ENCODE data around the gene EID1. TPM values are rescaled to one million over a fixed set of nuclear protein-coding genes. Genes with fewer than 3 reads are reported as not detected.

The EID1 gene
- total and polyA plus RNA-seq, 2 donors (not counting 3 experiments of a cell fraction or from before 2014, with no cell fraction given) = 146 to 155 TPM

GRCh38 chr15:48865370-48866079, 12.4 kb upstream of the EID1 start:
- Histone ChIP-seq H3K27me3 (ENCODE audit: control insufficient read depth in 2 of 2, insufficient read depth in 2 of 2, low read length in 2 of 2) (no peaks in the 10 kb centered on the region), H3K9me3 (replicated peaks; ENCODE audit: control insufficient read depth, insufficient read depth, low read length) (no peaks in the 10 kb centered on the region), H3K36me3 (ENCODE audit: control insufficient read depth in 2 of 2, extremely low read depth in 1 of 2, insufficient read depth in 2 of 2, low read length in 2 of 2) (no peaks in the 10 kb centered on the region), H2AFZ (ENCODE audit: low read depth, low read length) (peak overlapping the region; percentile 69), H3K79me2 (ENCODE audit: control insufficient read depth, insufficient read depth, low read length) (no peaks in the 10 kb centered on the region), H3K4me1 (ENCODE audit: control insufficient read depth, extremely low read depth, insufficient read depth, low read length) (peaks cover 12% of the 10 kb centered on the region), H3K9me1 (replicated peaks; ENCODE audit: control insufficient read depth, extremely low read depth, insufficient read depth, low read length) (no peaks in the 10 kb centered on the region), H3K9ac (replicated peaks; ENCODE audit: extremely low read depth, insufficient read depth, low read length) (no peak overlapping the region), H4K20me1 (replicated peaks; ENCODE audit: control insufficient read depth, extremely low read depth, insufficient read depth, low read length) (no peaks in the 10 kb centered on the region), H3K4me3 (replicated peaks in 1 of 3; ENCODE audit: insufficient read depth in 1 of 3, low read depth in 1 of 3, low read length in 3 of 3) (no peak overlapping the region), H3K27ac (ENCODE audit: insufficient read depth, low read depth, low read length) (no peak overlapping the region), H3K4me2 (ENCODE audit: insufficient read depth, low read length) (no peak overlapping the region)
- no TSS peak for BruUV-seq (replicated peaks)
- dilution Hi-C loops (cut with MboI; ENCODE audit: extremely low pct_ligation_motif_present, low sequenced_read_pairs) = no loop called here
- intact Hi-C loops (cut with micrococcal nuclease) = no loop called here
- DNase-seq (ENCODE audit: low read depth, low spot score) = no peak
- no peak for FAIRE-seq
- CTCF ChIA-PET = interaction anchor here (0.9 to 10.8 kb wide), 4 partner anchors 280 to 1280 kb away, joined by 4 to 181 read pairs (median 12); no protein-coding TSS in a partner anchor
- TF ChIP-seq MAX (IDR thresholded peaks at IDR 0.05; ENCODE audit: insufficient read depth, insufficient read length) (no peak), GATA2 (IDR thresholded peaks at IDR 0.05; ENCODE audit: insufficient read depth, insufficient read length, low read depth, low read length) (no peak), CTCF (IDR thresholded peaks at IDR 0.05; ENCODE audit: extremely low read depth in 1 of 2, insufficient read depth in 1 of 2, low read depth in 1 of 2, low read length in 2 of 2) (no peak), POLR2AphosphoS5 (IDR thresholded peaks at IDR 0.05; ENCODE audit: insufficient read depth, low read depth, low read length) (no peak), JUN (IDR thresholded peaks at IDR 0.05; ENCODE audit: borderline replicate concordance, insufficient read depth, insufficient read length, low read depth) (no peak), MYC (IDR thresholded peaks at IDR 0.05; ENCODE audit: low read depth, low read length) (no peak), FOS (IDR thresholded peaks at IDR 0.05; ENCODE audit: borderline replicate concordance, insufficient read depth, low read length) (no peak), EZH2 (IDR thresholded peaks at IDR 0.05; ENCODE audit: borderline replicate concordance, low read depth, low read length, severe bottlenecking) (no peak), POLR2A (IDR thresholded peaks at IDR 0.05; ENCODE audit: low read depth, low read length) (no peak)
- POLR2A ChIA-PET = no interaction called here
